ENCODE results near the gene MYOG. TPM values are rescaled to one million over a fixed set of nuclear protein-coding genes. Genes with fewer than 3 reads are reported as not detected.
A peak's percentile ranks its signal among the peaks of the same experiment; 100 is the strongest.

Gene MYOG
- total and polyA plus RNA-seq, 11 donors, result not detected

DNA sequence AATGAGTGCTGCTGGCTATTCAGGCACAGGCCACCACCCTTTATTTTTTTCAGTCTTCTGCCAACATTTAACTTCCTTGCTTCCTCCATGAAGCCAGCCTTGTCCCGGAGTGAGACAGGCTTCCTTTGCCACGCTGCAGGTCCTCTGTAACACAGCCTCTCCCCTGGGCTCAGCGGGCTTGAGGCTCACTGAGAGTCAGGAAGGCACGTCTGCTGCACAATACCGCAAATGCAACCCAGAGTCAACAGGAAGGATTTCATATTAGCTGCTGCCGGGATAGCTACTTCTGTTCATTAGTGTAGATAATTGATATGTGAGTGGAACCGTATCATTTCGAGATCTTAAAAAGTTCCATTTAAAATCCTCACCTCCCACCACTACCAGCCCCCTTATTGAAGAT lies 22.5 kb downstream of the MYOG start:
- peaks cover 0 to 21% (median 0%) of the 10 kb centered on the region in 9 donors for H3K36me3 ChIP-seq
- no peaks in the 10 kb centered on the region for H3K27me3 ChIP-seq
- DNase-seq (peak in 1 of 5 donors; percentile 9), ATAC-seq (no peak)
- TF ChIP-seq, protein P1, sequence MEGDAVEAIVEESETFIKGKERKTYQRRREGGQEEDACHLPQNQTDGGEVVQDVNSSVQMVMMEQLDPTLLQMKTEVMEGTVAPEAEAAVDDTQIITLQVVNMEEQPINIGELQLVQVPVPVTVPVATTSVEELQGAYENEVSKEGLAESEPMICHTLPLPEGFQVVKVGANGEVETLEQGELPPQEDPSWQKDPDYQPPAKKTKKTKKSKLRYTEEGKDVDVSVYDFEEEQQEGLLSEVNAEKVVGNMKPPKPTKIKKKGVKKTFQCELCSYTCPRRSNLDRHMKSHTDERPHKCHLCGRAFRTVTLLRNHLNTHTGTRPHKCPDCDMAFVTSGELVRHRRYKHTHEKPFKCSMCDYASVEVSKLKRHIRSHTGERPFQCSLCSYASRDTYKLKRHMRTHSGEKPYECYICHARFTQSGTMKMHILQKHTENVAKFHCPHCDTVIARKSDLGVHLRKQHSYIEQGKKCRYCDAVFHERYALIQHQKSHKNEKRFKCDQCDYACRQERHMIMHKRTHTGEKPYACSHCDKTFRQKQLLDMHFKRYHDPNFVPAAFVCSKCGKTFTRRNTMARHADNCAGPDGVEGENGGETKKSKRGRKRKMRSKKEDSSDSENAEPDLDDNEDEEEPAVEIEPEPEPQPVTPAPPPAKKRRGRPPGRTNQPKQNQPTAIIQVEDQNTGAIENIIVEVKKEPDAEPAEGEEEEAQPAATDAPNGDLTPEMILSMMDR (IDR thresholded peaks at IDR 0.05), result no peak
- TF ChIP-seq POLR2A (IDR thresholded peaks at IDR 0.05), result no peak
- intact Hi-C loops (cut with DNase I), result no loop called here
- H3K4me1 ChIP-seq, result peaks cover 0 to 27% (median 9%) of the 10 kb centered on the region in 12 donors
- no peak overlapping the region for H3K4me3 ChIP-seq
- WGBS, 4 donors, result 67 to 80% (median 71%) methylated on average over 8 of the region's 8 CpGs
- H3K9me3 ChIP-seq, result no peaks in the 10 kb centered on the region
- no peak overlapping the region for H3K27ac ChIP-seq

- WGBS, 4 donors, result 95 to 98% (median 96%) methylated on average over 2 to 11 of the region's 11 CpGs
- ATAC-seq (no peak), DNase-seq (peak in 1 of 5 donors; percentile 37)
- H3K4me1 ChIP-seq, result peaks cover 0 to 33% (median 9%) of the 10 kb centered on the region in 12 donors
- H3K27ac ChIP-seq, result no peak overlapping the region
- H3K27me3 ChIP-seq, result no peaks in the 10 kb centered on the region
- peaks cover 0 to 26% (median 0%) of the 10 kb centered on the region in 9 donors for H3K36me3 ChIP-seq
- intact Hi-C loops (cut with DNase I), result no loop called here
- no peak for TF ChIP-seq POLR2A (IDR thresholded peaks at IDR 0.05)
- TF ChIP-seq, protein P1 (IDR thresholded peaks at IDR 0.05), result no peak
- H3K4me3 ChIP-seq, result no peak overlapping the region
- H3K9me3 ChIP-seq, result no peaks in the 10 kb centered on the region
Observed at GRCh38 chr1:203060115-203060514, 25.7 kb downstream of the MYOG start.

DNA sequence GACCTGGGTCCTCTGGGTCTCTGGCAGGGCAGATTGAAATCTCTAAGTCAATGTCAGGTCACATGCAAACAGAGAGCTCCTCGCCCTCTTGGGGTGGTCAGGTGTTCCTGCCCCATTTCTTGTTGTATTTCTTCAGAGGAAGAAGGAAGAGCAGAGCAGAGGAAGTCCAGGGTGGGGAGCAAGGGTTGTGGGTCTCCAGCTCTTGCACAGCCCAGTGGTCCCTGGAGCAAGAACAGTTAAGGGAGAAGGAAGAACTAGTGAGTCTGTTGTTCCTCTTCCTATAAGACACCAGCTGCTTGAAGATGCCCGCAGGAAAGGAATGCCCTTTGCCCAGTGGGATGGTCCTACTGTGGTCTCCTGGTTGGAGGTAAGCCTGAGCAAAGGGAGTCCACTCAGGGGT lies 26.3 kb downstream of the MYOG start:
- WGBS, 4 donors, result 73 to 89% (median 86%) methylated on average over 2 of the region's 2 CpGs
- ATAC-seq, result no peak
- Histone ChIP-seq H3K36me3 (peaks cover 0 to 29% (median 0%) of the 10 kb centered on the region in 9 donors), H3K4me3 (no peak overlapping the region), H3K27me3 (no peaks in the 10 kb centered on the region), H3K4me1 (peaks cover 0 to 33% (median 9%) of the 10 kb centered on the region in 12 donors), H3K27ac (no peak overlapping the region), H3K9me3 (no peaks in the 10 kb centered on the region)
- intact Hi-C loops (cut with DNase I), result no loop called here
- DNase-seq, result no peak
- TF ChIP-seq POLR2A (IDR thresholded peaks at IDR 0.05), result no peak
- TF ChIP-seq, protein P1 (IDR thresholded peaks at IDR 0.05), result no peak

GRCh38 chr1:203058676-203058935 lies 27.2 kb downstream of the MYOG start:
- ATAC-seq, result no peak
- Histone ChIP-seq H3K27ac (no peak overlapping the region), H3K4me3 (no peak overlapping the region), H3K4me1 (peaks cover 0 to 33% (median 9%) of the 10 kb centered on the region in 12 donors), H3K27me3 (no peaks in the 10 kb centered on the region), H3K9me3 (no peaks in the 10 kb centered on the region), H3K36me3 (peaks cover 0 to 23% (median 0%) of the 10 kb centered on the region in 9 donors)
- intact Hi-C loops (cut with DNase I), result no loop called here
- whole genome bisulfite sequencing, 4 donors, result 83 to 100% (median 96%) methylated on average over 1 of the region's 1 CpG
- TF ChIP-seq POLR2A (IDR thresholded peaks at IDR 0.05), result no peak
- TF ChIP-seq, protein P1 (IDR thresholded peaks at IDR 0.05), result no peak
- DNase-seq, result no peak

Measured in heart left ventricle (tissue), 16 donors.